Panc1 (cell line): Measurements from ENCODE around the gene CLCNKA. TPM values are rescaled to one million over a fixed set of nuclear protein-coding genes. Genes with fewer than 3 reads are reported as not detected.
A peak's percentile ranks its signal among the peaks of the same experiment; 100 is the strongest.

Source experiments
- ATAC-seq: fragments of 200-7000 bp; cut with Tn5 transposase; 2 replicates; pipeline ENCODE4 v1.9.1; 2020; ENCODE audit warnings: mild to moderate bottlenecking, moderate library complexity
- BruUV-seq: library from RNA; stranded (reverse); fragments of 400-500 nt; replicated peaks from 2 replicates; lab custom pipeline; 2021; lab: Mats Ljungman, UMichigan
- CTCF ChIA-PET: fragments of 300-600 bp; sonication (Branson Sonifier 250); formaldehyde crosslinking; loops from one replicate; lab custom pipeline; 2022; ENCODE audit warnings: antibody characterized with exemption; lab: Charles Lee
- POLR2A ChIA-PET: fragments of 300-600 bp; sonication (Branson Sonifier 250); formaldehyde crosslinking; loops from one replicate; lab custom pipeline; 2022; ENCODE audit warnings: antibody characterized with exemption; lab: Charles Lee
- DNase-seq: peaks from one replicate; pipeline ENCODE4 v3.0.0-alpha.2; 2010; ENCODE audit warnings: low read depth, low spot score
- H3K27ac ChIP-seq: 2 replicates; pipeline ENCODE4 v1.5.1; 2011; ENCODE audit warnings: mild to moderate bottlenecking, low read length, inconsistent platforms
- H3K27me3 ChIP-seq: fragments of 200-500 bp; sonication (Bioruptor generic); 2 replicates; pipeline ENCODE4 v1.6.0; 2014; ENCODE audit warnings: low read length, inconsistent platforms; ENCODE audit not compliant: control insufficient read depth, insufficient read depth
- H3K36me3 ChIP-seq: fragments of 200-500 bp; sonication (Bioruptor generic); 2 replicates; pipeline ENCODE4 v1.5.1; 2014; ENCODE audit warnings: inconsistent platforms, mild to moderate bottlenecking, low read length, moderate library complexity; ENCODE audit not compliant: control insufficient read depth, insufficient read depth
- H3K4me1 ChIP-seq: 2 replicates; pipeline ENCODE4 v1.5.1; 2011; ENCODE audit warnings: inconsistent platforms, mild to moderate bottlenecking, low read length, moderate library complexity; ENCODE audit not compliant: control insufficient read depth, insufficient read depth
- H3K4me3 ChIP-seq, 2 experiments: 2 replicates each; pipeline ENCODE4 v1.5.1; 2011 to 2012; ENCODE audit warnings: low read depth in 2 of 2, low read length in 2 of 2, mild to moderate bottlenecking in 2 of 2, inconsistent platforms in 1 of 2, moderate library complexity in 1 of 2
- H3K9me3 ChIP-seq: fragments of 200-500 bp; sonication (Bioruptor generic); 2 replicates; pipeline ENCODE4 v1.5.1; 2014; ENCODE audit warnings: low read depth, mild to moderate bottlenecking, inconsistent platforms, low read length, moderate library complexity; ENCODE audit not compliant: control insufficient read depth, insufficient read depth
- POLR2AphosphoS5 ChIP-seq: IDR thresholded peaks from 2 replicates; pipeline ENCODE4 v1.6.1; 2012; ENCODE audit warnings: mild to moderate bottlenecking, low read depth, low read length, moderate library complexity
- SIN3A ChIP-seq: IDR thresholded peaks from 2 replicates; pipeline ENCODE4 v1.6.1; 2012; ENCODE audit warnings: low read depth, mild to moderate bottlenecking, low read length, moderate library complexity, borderline replicate concordance; ENCODE audit not compliant: insufficient read depth
- TCF7L2 ChIP-seq: IDR thresholded peaks from 2 replicates; pipeline ENCODE4 v1.6.1; 2011; ENCODE audit warnings: mild to moderate bottlenecking, low read depth, low read length, inconsistent platforms
- in situ Hi-C: cut with HindIII; loops from 2 replicates; pipeline ENCODE4 v1.10.0; 2016; ENCODE audit warnings: low sequenced_read_pairs, low pct_unique_long_range_greater_than_20kb
- intact Hi-C: fragments of 100-400 bp; cut with micrococcal nuclease; formaldehyde crosslinking; loops from one replicate; pipeline ENCODE4 v1.10.0; 2022; ENCODE audit not compliant: unreplicated experiment
- total RNA-seq: library from RNA; stranded (reverse); gene quantifications from one replicate; pipeline ENCODE4 v1.2.1, GENCODE V29; 2021; ENCODE audit not compliant: unreplicated experiment
- TF ChIP-seq, protein P1 (sequence below): fragments of 450-650 bp; IDR thresholded peaks from 2 replicates; pipeline ENCODE4 v1.5.1; 2017; ENCODE audit warnings: mild to moderate bottlenecking
- TF ChIP-seq, protein P2 (sequence below), 2 experiments: IDR thresholded peaks; 2 replicates each; pipeline ENCODE4 v1.6.1; 2011 to 2012; ENCODE audit warnings: low read depth in 2 of 2, control low read depth in 1 of 2, low read length in 1 of 2, mild to moderate bottlenecking in 1 of 2, moderate library complexity in 1 of 2; ENCODE audit not compliant: insufficient read depth in 1 of 2

Gene CLCNKA
- total RNA-seq, 1 experiment from 2014 or later = 0.57 TPM

DNA sequence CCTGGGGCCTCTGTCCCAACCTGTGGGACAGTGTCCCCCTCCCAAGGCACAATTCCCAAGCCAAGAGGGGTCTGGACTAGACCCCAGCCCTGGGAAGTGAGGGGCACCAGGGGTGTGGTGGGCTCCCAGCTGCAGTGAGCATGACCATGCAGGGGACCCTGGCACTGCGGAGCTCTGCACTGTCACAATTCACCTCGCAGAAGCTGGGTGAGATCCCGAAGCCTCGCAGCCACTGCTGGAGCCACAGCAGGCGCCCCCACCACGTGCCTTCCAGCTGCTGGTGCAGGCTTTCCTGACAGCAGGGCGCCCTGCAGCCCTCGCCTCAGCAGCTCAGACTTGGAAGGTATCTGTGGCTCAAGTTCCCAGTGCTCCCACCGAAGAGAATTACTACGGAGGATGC lies 27.8 kb upstream of the CLCNKA start:
- TF ChIP-seq, protein P1, sequence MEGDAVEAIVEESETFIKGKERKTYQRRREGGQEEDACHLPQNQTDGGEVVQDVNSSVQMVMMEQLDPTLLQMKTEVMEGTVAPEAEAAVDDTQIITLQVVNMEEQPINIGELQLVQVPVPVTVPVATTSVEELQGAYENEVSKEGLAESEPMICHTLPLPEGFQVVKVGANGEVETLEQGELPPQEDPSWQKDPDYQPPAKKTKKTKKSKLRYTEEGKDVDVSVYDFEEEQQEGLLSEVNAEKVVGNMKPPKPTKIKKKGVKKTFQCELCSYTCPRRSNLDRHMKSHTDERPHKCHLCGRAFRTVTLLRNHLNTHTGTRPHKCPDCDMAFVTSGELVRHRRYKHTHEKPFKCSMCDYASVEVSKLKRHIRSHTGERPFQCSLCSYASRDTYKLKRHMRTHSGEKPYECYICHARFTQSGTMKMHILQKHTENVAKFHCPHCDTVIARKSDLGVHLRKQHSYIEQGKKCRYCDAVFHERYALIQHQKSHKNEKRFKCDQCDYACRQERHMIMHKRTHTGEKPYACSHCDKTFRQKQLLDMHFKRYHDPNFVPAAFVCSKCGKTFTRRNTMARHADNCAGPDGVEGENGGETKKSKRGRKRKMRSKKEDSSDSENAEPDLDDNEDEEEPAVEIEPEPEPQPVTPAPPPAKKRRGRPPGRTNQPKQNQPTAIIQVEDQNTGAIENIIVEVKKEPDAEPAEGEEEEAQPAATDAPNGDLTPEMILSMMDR = no peak
- no peak for TF ChIP-seq POLR2AphosphoS5
- TF ChIP-seq, protein P2, sequence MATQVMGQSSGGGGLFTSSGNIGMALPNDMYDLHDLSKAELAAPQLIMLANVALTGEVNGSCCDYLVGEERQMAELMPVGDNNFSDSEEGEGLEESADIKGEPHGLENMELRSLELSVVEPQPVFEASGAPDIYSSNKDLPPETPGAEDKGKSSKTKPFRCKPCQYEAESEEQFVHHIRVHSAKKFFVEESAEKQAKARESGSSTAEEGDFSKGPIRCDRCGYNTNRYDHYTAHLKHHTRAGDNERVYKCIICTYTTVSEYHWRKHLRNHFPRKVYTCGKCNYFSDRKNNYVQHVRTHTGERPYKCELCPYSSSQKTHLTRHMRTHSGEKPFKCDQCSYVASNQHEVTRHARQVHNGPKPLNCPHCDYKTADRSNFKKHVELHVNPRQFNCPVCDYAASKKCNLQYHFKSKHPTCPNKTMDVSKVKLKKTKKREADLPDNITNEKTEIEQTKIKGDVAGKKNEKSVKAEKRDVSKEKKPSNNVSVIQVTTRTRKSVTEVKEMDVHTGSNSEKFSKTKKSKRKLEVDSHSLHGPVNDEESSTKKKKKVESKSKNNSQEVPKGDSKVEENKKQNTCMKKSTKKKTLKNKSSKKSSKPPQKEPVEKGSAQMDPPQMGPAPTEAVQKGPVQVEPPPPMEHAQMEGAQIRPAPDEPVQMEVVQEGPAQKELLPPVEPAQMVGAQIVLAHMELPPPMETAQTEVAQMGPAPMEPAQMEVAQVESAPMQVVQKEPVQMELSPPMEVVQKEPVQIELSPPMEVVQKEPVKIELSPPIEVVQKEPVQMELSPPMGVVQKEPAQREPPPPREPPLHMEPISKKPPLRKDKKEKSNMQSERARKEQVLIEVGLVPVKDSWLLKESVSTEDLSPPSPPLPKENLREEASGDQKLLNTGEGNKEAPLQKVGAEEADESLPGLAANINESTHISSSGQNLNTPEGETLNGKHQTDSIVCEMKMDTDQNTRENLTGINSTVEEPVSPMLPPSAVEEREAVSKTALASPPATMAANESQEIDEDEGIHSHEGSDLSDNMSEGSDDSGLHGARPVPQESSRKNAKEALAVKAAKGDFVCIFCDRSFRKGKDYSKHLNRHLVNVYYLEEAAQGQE (IDR thresholded peaks at IDR 0.05; ENCODE audit: insufficient read depth in 1 of 2, low read depth in 2 of 2, low read length in 1 of 2) = no peak
- TF ChIP-seq SIN3A = no peak
- no peak for TF ChIP-seq TCF7L2
- ATAC-seq (peak; percentile 28), DNase-seq (no peak)
- Histone ChIP-seq H3K36me3 (no peaks in the 10 kb centered on the region), H3K27me3 (no peaks in the 10 kb centered on the region), H3K9me3 (no peaks in the 10 kb centered on the region), H3K4me3 (no peak overlapping the region), H3K27ac (no peak overlapping the region), H3K4me1 (no peaks in the 10 kb centered on the region)
- ChIA-PET CTCF (interaction anchor here (0.5 kb wide), 1 partner anchor 20 kb away, joined by 3 read pairs; no protein-coding TSS in a partner anchor), POLR2A (no interaction called here)
- BruUV-seq = no TSS peak
- in situ Hi-C loops = no loop called here
- intact Hi-C loops = loop anchor here (10.0 kb wide), 1 partner anchor 199 kb away; no protein-coding TSS in a partner anchor

DNA sequence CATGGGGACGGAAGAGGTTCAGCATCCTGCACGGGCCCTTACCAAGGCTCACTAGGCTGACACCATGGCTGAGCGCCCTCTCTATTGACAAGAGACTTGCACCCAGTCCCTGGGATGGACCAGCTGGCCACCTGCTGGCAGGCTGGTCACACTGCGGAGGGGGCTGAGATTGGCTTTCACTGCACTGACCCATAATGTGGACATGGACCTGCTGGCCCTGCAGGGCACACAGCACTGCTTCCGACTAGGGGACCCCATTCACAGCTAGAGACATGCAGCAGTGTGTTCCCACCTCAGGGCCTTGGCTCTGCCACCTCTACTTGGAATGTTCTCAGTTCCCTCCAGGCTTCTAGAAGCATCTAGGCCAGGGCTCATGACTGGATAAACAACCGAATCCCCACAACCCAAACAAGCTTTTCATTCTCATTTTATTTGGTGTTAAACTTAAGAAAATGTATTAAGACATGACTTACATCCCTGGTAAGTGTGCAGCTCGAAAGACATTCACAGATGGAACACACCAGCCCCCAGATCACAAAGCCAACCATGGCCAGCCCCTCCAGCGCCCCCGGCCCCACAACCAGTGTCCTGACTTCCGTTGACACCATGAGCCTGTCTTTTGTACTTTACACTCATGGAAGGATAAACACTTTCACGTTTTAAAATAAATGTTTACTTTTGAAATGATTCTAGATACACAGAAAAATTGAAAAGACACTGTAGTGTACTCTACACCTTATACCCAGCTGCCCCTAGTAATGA lies 27.1 kb upstream of the CLCNKA start:
- ATAC-seq (peak; percentile 92), DNase-seq (no peak)
- Histone ChIP-seq H3K4me1 (no peaks in the 10 kb centered on the region), H3K36me3 (no peaks in the 10 kb centered on the region), H3K9me3 (no peaks in the 10 kb centered on the region), H3K27ac (no peak overlapping the region), H3K4me3 (no peak overlapping the region), H3K27me3 (no peaks in the 10 kb centered on the region)
- intact Hi-C loops (loop anchor here (10.0 kb wide), 1 partner anchor 200 kb away; no protein-coding TSS in a partner anchor), in situ Hi-C loops (no loop called here)
- ChIA-PET CTCF (interaction anchor here (0.5 to 0.9 kb wide), 4 partner anchors 21 to 228 kb away, joined by 3 to 8 read pairs (median 3); no protein-coding TSS in a partner anchor), POLR2A (no interaction called here)
- BruUV-seq = no TSS peak
- TF ChIP-seq TCF7L2 (no peak), SIN3A (no peak), POLR2AphosphoS5 (no peak)
- TF ChIP-seq, protein P1 = peak; percentile 90
- TF ChIP-seq, protein P2 (IDR thresholded peaks at IDR 0.05; ENCODE audit: insufficient read depth in 1 of 2, low read depth in 2 of 2, low read length in 1 of 2) = no peak
